HFF-Myc (cell line): ENCODE data around the gene ACR.

Experiments used
- DNase-seq: peaks from one replicate; pipeline ENCODE4 v3.0.0-alpha.2; 2011; ENCODE audit warnings: low read depth; ENCODE audit errors: extremely low read depth
- H3K4me3 ChIP-seq: replicated peaks from 2 replicates; pipeline ENCODE4 v1.5.1; 2011; ENCODE audit warnings: low read depth, mild to moderate bottlenecking, control low read depth, low read length
- CTCF ChIP-seq: IDR thresholded peaks from 2 replicates; pipeline ENCODE4 v1.5.1; 2012; ENCODE audit warnings: mild to moderate bottlenecking, low read depth, low read length, control low read depth; ENCODE audit errors: missing control alignments

The ACR gene

GRCh38 chr22:50695421-50696250 is 42.4 kb upstream of the ACR start:
- DNase-seq: no peak
- H3K4me3 ChIP-seq: no peak overlapping the region
- no peak for TF ChIP-seq CTCF

- DNase-seq: no peak
- no peak overlapping the region for H3K4me3 ChIP-seq
- TF ChIP-seq CTCF: no peak
These were observed 41.7 kb upstream of the ACR start for GRCh38 chr22:50696251-50696798.

GRCh38 chr22:50696799-50697561 is 41.0 kb upstream of the ACR start:
- peak overlapping the region; percentile 11 for H3K4me3 ChIP-seq
- peak; percentile 77 for TF ChIP-seq CTCF
- no peak for DNase-seq

- H3K4me3 ChIP-seq: peak overlapping the region; percentile 46
- no peak for TF ChIP-seq CTCF
- no peak for DNase-seq
These were observed 40.1 kb upstream of the ACR start for GRCh38 chr22:50697667-50698506.

- no peak for TF ChIP-seq CTCF
These were observed 39.5 kb upstream of the ACR start for GRCh38 chr22:50698546-50698945.

GRCh38 chr22:50699001-50699755 is 38.8 kb upstream of the ACR start:
- no peak for DNase-seq
- no peak for TF ChIP-seq CTCF
- H3K4me3 ChIP-seq: no peak overlapping the region

More at GRCh38 chr22:50698546-50698945, 39.5 kb upstream of the ACR start:
- H3K4me3 ChIP-seq: no peak overlapping the region
- DNase-seq: no peak
